ENCODE data around the gene LKAAEAR1. TPM values are rescaled to one million over a fixed set of nuclear protein-coding genes. Genes with fewer than 3 reads are reported as not detected.

LKAAEAR1 gene
- total RNA-seq, 4 donors from 2014 or later = not detected

- DNase-seq = no peak
- TF ChIP-seq, protein P1, sequence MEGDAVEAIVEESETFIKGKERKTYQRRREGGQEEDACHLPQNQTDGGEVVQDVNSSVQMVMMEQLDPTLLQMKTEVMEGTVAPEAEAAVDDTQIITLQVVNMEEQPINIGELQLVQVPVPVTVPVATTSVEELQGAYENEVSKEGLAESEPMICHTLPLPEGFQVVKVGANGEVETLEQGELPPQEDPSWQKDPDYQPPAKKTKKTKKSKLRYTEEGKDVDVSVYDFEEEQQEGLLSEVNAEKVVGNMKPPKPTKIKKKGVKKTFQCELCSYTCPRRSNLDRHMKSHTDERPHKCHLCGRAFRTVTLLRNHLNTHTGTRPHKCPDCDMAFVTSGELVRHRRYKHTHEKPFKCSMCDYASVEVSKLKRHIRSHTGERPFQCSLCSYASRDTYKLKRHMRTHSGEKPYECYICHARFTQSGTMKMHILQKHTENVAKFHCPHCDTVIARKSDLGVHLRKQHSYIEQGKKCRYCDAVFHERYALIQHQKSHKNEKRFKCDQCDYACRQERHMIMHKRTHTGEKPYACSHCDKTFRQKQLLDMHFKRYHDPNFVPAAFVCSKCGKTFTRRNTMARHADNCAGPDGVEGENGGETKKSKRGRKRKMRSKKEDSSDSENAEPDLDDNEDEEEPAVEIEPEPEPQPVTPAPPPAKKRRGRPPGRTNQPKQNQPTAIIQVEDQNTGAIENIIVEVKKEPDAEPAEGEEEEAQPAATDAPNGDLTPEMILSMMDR (IDR thresholded peaks at IDR 0.05 in 4 of 5, conservative IDR thresholded peaks at IDR 0.05 in 1 of 5) = no peak
- TF ChIP-seq POLR2A (IDR thresholded peaks at IDR 0.05) = no peak
- Histone ChIP-seq H3K4me1 (no peaks in the 10 kb centered on the region), H3K27ac (peak overlapping the region; percentile 71 to 83 (median 76)), H3K36me3 (no peaks in the 10 kb centered on the region), H3K9me3 (no peaks in the 10 kb centered on the region), H3K27me3 (peaks cover 29 to 40% (median 39%) of the 10 kb centered on the region in 3 donors), H3K4me3 (peak overlapping the region; percentile 25 to 54 (median 38))
- ATAC-seq = no peak
- intact Hi-C loops (cut with DNase I; ENCODE audit: low total_unique reads) (no loop called here), in situ Hi-C loops (cut with MboI; ENCODE audit: low sequenced_read_pairs in 4 of 4) (no loop called here)
Observed at GRCh38 chr20:64049878-64050260, 34.3 kb downstream of the LKAAEAR1 start.

DNA sequence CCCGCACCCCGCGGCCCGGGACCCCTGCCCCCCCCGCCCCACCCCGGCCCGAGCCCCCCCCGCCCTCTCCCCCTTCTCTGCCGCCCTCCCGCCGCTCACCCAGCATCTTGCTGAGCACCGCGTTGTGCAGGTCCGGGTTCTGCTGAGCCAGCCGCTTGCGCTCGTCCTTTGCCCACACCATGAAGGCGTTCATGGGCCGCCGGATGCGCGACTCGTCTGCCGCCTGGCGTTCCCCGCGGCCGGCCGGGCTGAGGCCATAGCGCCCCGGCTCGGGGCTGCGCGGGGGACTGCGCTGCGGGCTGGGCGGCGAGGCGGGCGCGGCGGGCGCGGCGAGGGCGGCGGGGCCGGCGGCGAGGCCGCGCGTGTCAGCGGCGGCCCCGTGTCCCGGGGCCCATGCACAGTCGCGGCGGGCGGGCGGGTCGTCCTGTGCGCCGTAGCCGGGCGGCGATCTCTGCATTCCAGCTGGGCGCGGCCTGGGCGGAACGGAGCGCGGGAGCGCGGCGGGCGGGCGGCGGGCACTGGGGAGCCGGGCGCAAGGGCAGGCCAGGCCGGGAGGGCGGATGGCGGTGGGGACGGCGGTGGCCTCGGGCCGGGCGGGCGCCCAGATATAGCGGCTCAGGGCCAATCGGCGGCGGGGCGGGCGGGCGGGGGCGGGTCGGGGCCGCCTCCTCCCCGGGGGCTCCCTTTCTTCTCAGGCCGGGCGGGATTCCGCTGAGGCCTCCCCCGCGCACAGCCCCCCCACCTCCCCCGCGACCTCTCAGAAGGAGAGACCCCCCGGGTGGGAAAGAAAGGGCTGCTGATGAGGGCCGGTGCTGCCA, 34.9 kb downstream of the LKAAEAR1 start, which contains the start of gene SOX18:
TSS of gene SOX18 (minus strand) at position 580 of the 818 bp plus-strand sequence. CDS start at position 457, 123 bp downstream.
- no peaks in the 10 kb centered on the region for H3K4me1 ChIP-seq
- H3K27me3 ChIP-seq = peaks cover 33 to 44% (median 43%) of the 10 kb centered on the region in 3 donors
- peak within 1 kb of the TSS; percentile 71 to 83 (median 76) for H3K27ac ChIP-seq
- in situ Hi-C loops (cut with MboI; ENCODE audit: low sequenced_read_pairs in 4 of 4) = no loop called here
- TF ChIP-seq POLR2A (IDR thresholded peaks at IDR 0.05) = peak in 1 of 2 donors; percentile 12
- TF ChIP-seq, protein P1 (IDR thresholded peaks at IDR 0.05 in 4 of 5, conservative IDR thresholded peaks at IDR 0.05 in 1 of 5) = no peak
- intact Hi-C loops (cut with DNase I; ENCODE audit: low total_unique reads) = no loop called here
- H3K9me3 ChIP-seq = no peaks in the 10 kb centered on the region
- H3K4me3 ChIP-seq = peak within 1 kb of the TSS; percentile 25 to 54 (median 38)
- ATAC-seq = no peak
- no peaks in the 10 kb centered on the region for H3K36me3 ChIP-seq
- DNase-seq = no peak

GRCh38 chr20:64048402-64049044, 35.7 kb downstream of the LKAAEAR1 start:
- H3K27me3 ChIP-seq = peaks cover 33 to 45% (median 43%) of the 10 kb centered on the region in 3 donors
- DNase-seq (no peak), ATAC-seq (no peak)
- peak overlapping the region; percentile 36 to 54 (median 42) for H3K4me3 ChIP-seq
- H3K27ac ChIP-seq = no peak overlapping the region
- H3K9me3 ChIP-seq = no peaks in the 10 kb centered on the region
- intact Hi-C loops (cut with DNase I; ENCODE audit: low total_unique reads) (no loop called here), in situ Hi-C loops (cut with MboI; ENCODE audit: low sequenced_read_pairs in 4 of 4) (no loop called here)
- TF ChIP-seq, protein P1 (IDR thresholded peaks at IDR 0.05 in 4 of 5, conservative IDR thresholded peaks at IDR 0.05 in 1 of 5) = no peak
- TF ChIP-seq POLR2A (IDR thresholded peaks at IDR 0.05) = no peak
- no peaks in the 10 kb centered on the region for H3K4me1 ChIP-seq
- no peaks in the 10 kb centered on the region for H3K36me3 ChIP-seq

GRCh38 chr20:64047968-64048401, 36.2 kb downstream of the LKAAEAR1 start:
- Histone ChIP-seq H3K4me1 (no peaks in the 10 kb centered on the region), H3K4me3 (peak overlapping the region; percentile 39 to 54 (median 44)), H3K27ac (peak overlapping the region in 3 of 4 donors; percentile 16 to 41 (median 30)), H3K27me3 (peaks cover 33 to 50% (median 43%) of the 10 kb centered on the region in 3 donors), H3K36me3 (no peaks in the 10 kb centered on the region), H3K9me3 (no peaks in the 10 kb centered on the region)
- in situ Hi-C loops (cut with MboI; ENCODE audit: low sequenced_read_pairs in 4 of 4) = no loop called here
- ATAC-seq (no peak), DNase-seq (no peak)
- intact Hi-C loops (cut with DNase I; ENCODE audit: low total_unique reads) = no loop called here
- TF ChIP-seq POLR2A (IDR thresholded peaks at IDR 0.05) = no peak
- TF ChIP-seq, protein P1 (IDR thresholded peaks at IDR 0.05 in 4 of 5, conservative IDR thresholded peaks at IDR 0.05 in 1 of 5) = no peak
